ENCODE measurements around the gene TMEM269. TPM values are rescaled to one million over a fixed set of nuclear protein-coding genes. Genes with fewer than 3 reads are reported as not detected.
A peak's percentile ranks its signal among the peaks of the same experiment; 100 is the strongest.

TMEM269 gene
- total and polyA plus RNA-seq, 10 of the 15 experiments (the other 5 are each of a cell fraction or from before 2014, with no cell fraction given), result 0.02 to 0.26 (median 0.06) TPM; not detected in 2

DNA sequence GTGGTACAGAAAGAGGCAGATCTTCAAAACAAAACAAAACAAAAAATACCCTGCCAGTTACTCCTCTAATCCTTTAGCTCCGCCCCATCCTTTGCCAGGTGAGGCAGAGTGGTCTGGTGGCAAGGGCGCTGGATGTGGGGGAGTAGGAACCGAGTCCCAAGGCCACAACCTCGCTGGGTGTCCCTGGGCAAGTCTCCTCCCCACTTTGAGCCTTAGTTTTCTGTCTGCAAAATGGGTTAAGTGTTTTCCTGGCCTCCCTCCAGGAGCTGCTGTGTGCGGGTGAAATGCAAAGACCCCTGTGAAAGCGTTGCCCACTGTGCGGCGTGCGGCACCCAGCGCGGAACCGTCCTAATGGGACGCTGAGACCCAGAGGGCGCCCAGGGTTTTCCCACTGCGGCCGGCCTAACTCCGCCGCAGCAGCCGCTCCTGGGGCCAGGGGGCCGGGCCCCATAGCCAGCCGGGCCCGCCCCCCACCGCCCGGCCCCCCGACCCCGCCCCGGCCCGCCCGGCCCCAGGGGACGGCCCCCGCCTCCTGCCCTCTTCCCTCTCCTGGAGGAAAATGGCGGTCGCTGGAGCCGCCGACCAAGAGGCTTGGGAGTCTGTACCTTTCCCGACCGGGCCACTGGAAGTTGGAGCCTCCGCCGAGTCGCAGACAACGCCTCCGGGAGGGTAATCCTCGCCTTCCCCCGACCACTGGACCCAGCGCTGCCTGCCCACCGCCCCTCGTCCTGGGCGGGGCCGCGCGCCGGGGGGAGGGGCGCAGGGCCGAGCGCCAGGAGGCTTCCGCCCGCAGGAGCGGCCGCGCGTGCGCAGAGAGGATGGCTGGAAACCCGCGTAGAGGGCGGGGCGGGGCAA lies 32.0 kb downstream of the TMEM269 start, which contains the start of the genes ERMAP and SVBP (continued):
- TF ChIP-seq KDM1A (IDR thresholded peaks at IDR 0.05; ENCODE audit: borderline replicate concordance) (no peak), NBN (IDR thresholded peaks at IDR 0.05) (0 out of 2 replicates have a peak, but pooled peaks have one; percentile 64), CREB1 (IDR thresholded peaks at IDR 0.05; ENCODE audit: low read depth) (no peak), ZNF622 (IDR thresholded peaks at IDR 0.05) (no peak), SIN3A (IDR thresholded peaks at IDR 0.05; ENCODE audit: low read depth, low read length) (peak; percentile 48; the same call in 1 of the 2 replicates), MXI1 (IDR thresholded peaks at IDR 0.05; ENCODE audit: low read depth, low read length) (no peak), IKZF2 (IDR thresholded peaks at IDR 0.05) (peak; percentile 59 to 75), ESRRA (IDR thresholded peaks at IDR 0.05; ENCODE audit: low read length) (no peak), MTA3 (IDR thresholded peaks at IDR 0.05; ENCODE audit: borderline replicate concordance, low read length) (no peak), LARP7 (IDR thresholded peaks at IDR 0.05) (no peak; the same call in none of the 2 replicates), KAT2A (conservative IDR thresholded peaks at IDR 0.05; ENCODE audit: control insufficient read depth, low read depth, low read length) (no peak), BACH1 (IDR thresholded peaks at IDR 0.05; ENCODE audit: borderline replicate concordance) (peak; percentile 59; the same call in 1 of the 2 replicates), JUNB (IDR thresholded peaks at IDR 0.05) (no peak), MYC (IDR thresholded peaks at IDR 0.05; ENCODE audit: insufficient read depth, insufficient read length, insufficient replicate concordance, low read length, severe bottlenecking) (no peak), ZNF384 (IDR thresholded peaks at IDR 0.05; ENCODE audit: borderline replicate concordance, low read depth, low read length) (no peak), SREBF1 (IDR thresholded peaks at IDR 0.05; ENCODE audit: low read length) (no peak), FOS (IDR thresholded peaks at IDR 0.05; ENCODE audit: borderline replicate concordance, extremely low read depth, insufficient read length) (no peak), ZZZ3 (IDR thresholded peaks at IDR 0.05; ENCODE audit: control insufficient read depth, insufficient read length, low read depth) (no peak)
- TF ChIP-seq, protein P1, sequence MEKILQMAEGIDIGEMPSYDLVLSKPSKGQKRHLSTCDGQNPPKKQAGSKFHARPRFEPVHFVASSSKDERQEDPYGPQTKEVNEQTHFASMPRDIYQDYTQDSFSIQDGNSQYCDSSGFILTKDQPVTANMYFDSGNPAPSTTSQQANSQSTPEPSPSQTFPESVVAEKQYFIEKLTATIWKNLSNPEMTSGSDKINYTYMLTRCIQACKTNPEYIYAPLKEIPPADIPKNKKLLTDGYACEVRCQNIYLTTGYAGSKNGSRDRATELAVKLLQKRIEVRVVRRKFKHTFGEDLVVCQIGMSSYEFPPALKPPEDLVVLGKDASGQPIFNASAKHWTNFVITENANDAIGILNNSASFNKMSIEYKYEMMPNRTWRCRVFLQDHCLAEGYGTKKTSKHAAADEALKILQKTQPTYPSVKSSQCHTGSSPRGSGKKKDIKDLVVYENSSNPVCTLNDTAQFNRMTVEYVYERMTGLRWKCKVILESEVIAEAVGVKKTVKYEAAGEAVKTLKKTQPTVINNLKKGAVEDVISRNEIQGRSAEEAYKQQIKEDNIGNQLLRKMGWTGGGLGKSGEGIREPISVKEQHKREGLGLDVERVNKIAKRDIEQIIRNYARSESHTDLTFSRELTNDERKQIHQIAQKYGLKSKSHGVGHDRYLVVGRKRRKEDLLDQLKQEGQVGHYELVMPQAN (conservative IDR thresholded peaks at IDR 0.05), result peak; percentile 48
- TF ChIP-seq, protein P2, sequence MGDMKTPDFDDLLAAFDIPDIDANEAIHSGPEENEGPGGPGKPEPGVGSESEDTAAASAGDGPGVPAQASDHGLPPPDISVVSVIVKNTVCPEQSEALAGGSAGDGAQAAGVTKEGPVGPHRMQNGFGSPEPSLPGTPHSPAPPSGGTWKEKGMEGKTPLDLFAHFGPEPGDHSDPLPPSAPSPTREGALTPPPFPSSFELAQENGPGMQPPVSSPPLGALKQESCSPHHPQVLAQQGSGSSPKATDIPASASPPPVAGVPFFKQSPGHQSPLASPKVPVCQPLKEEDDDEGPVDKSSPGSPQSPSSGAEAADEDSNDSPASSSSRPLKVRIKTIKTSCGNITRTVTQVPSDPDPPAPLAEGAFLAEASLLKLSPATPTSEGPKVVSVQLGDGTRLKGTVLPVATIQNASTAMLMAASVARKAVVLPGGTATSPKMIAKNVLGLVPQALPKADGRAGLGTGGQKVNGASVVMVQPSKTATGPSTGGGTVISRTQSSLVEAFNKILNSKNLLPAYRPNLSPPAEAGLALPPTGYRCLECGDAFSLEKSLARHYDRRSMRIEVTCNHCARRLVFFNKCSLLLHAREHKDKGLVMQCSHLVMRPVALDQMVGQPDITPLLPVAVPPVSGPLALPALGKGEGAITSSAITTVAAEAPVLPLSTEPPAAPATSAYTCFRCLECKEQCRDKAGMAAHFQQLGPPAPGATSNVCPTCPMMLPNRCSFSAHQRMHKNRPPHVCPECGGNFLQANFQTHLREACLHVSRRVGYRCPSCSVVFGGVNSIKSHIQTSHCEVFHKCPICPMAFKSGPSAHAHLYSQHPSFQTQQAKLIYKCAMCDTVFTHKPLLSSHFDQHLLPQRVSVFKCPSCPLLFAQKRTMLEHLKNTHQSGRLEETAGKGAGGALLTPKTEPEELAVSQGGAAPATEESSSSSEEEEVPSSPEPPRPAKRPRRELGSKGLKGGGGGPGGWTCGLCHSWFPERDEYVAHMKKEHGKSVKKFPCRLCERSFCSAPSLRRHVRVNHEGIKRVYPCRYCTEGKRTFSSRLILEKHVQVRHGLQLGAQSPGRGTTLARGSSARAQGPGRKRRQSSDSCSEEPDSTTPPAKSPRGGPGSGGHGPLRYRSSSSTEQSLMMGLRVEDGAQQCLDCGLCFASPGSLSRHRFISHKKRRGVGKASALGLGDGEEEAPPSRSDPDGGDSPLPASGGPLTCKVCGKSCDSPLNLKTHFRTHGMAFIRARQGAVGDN (IDR thresholded peaks at IDR 0.05), result no peak
- TF ChIP-seq, protein P3, sequence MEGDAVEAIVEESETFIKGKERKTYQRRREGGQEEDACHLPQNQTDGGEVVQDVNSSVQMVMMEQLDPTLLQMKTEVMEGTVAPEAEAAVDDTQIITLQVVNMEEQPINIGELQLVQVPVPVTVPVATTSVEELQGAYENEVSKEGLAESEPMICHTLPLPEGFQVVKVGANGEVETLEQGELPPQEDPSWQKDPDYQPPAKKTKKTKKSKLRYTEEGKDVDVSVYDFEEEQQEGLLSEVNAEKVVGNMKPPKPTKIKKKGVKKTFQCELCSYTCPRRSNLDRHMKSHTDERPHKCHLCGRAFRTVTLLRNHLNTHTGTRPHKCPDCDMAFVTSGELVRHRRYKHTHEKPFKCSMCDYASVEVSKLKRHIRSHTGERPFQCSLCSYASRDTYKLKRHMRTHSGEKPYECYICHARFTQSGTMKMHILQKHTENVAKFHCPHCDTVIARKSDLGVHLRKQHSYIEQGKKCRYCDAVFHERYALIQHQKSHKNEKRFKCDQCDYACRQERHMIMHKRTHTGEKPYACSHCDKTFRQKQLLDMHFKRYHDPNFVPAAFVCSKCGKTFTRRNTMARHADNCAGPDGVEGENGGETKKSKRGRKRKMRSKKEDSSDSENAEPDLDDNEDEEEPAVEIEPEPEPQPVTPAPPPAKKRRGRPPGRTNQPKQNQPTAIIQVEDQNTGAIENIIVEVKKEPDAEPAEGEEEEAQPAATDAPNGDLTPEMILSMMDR (IDR thresholded peaks at IDR 0.05 in 2 of 3, conservative IDR thresholded peaks at IDR 0.05 in 1 of 3; ENCODE audit: control insufficient read depth in 2 of 3, extremely low read depth in 1 of 3, insufficient read depth in 1 of 3, low read depth in 3 of 3, low read length in 3 of 3), result peak in 1 of 3 experiments; percentile 24; a peak in 2 of 6 replicates

Data from GM12878 (cell line).